CD4-positive, alpha-beta memory T cell (primary cell): ENCODE data around the gene SRPX2. TPM values are rescaled to one million over a fixed set of nuclear protein-coding genes. Genes with fewer than 3 reads are reported as not detected.

Source experiments
- CTCF ChIA-PET: fragments of 350-600 bp; sonication (Branson Sonifier 250); formaldehyde crosslinking; loops from one replicate; lab custom pipeline; 2021; ENCODE audit warnings: inconsistent platforms; ENCODE audit not compliant: partially characterized antibody; lab: Charles Lee
- POLR2A ChIA-PET: fragments of 350-600 bp; sonication (Branson Sonifier 250); formaldehyde crosslinking; loops from one replicate; lab custom pipeline; 2021; ENCODE audit not compliant: partially characterized antibody; lab: Charles Lee
- DNase-seq, 5 donors: peaks; one replicate each; pipeline versions ENCODE4 v3.0.0 to v3.0.0-alpha.2; 2020 to 2022; ENCODE audit warnings: mixed read lengths in 1 of 5
- H3K27ac ChIP-seq: one replicate; pipeline ENCODE4 v1.7.0; 2013; ENCODE audit warnings: low read depth, low read length
- H3K27me3 ChIP-seq: 2 replicates; pipeline ENCODE4 v1.7.0; 2013; ENCODE audit warnings: mild to moderate bottlenecking, low read length, moderate library complexity; ENCODE audit not compliant: insufficient read depth
- H3K36me3 ChIP-seq: 2 replicates; pipeline ENCODE4 v1.7.0; 2013; ENCODE audit warnings: mild to moderate bottlenecking, low read length, moderate library complexity; ENCODE audit not compliant: insufficient read depth
- H3K4me1 ChIP-seq: 2 replicates; pipeline ENCODE4 v1.7.0; 2013; ENCODE audit warnings: mild to moderate bottlenecking, low read length, moderate library complexity; ENCODE audit not compliant: insufficient read depth
- H3K4me3 ChIP-seq, 2 donors: one replicate each; pipeline ENCODE4 v1.7.0; 2013; ENCODE audit warnings: low read length in 2 of 2, mild to moderate bottlenecking in 1 of 2
- H3K9me3 ChIP-seq, 2 donors: one replicate each; pipeline ENCODE4 v1.7.0; 2013; ENCODE audit warnings: low read length in 2 of 2, control low read depth in 1 of 2; ENCODE audit not compliant: control insufficient read depth in 1 of 2
- H3K27ac Mint-ChIP-seq, 7 donors: one replicate each; pipeline ENCODE4 v1.8.0; 2020 to 2021; ENCODE audit warnings: mixed read lengths in 7 of 7, mild to moderate bottlenecking in 6 of 7, inconsistent platforms in 3 of 7, moderate library complexity in 3 of 7
- H3K27me3 Mint-ChIP-seq, 2 donors: one replicate each; pipeline ENCODE4 v1.8.0; 2020 to 2021; ENCODE audit warnings: mixed read lengths in 2 of 2
- H3K36me3 Mint-ChIP-seq, 2 donors: one replicate each; pipeline ENCODE4 v1.8.0; 2020 to 2021; ENCODE audit warnings: mixed read lengths in 2 of 2, inconsistent platforms in 1 of 2, mild to moderate bottlenecking in 1 of 2
- H3K4me1 Mint-ChIP-seq, 4 donors: one replicate each; pipeline ENCODE4 v1.8.0; 2020 to 2021; ENCODE audit warnings: mixed read lengths in 4 of 4, mild to moderate bottlenecking in 1 of 4
- H3K4me3 Mint-ChIP-seq, 8 donors: one replicate each; pipeline ENCODE4 v1.8.0; 2020 to 2021; ENCODE audit warnings: mixed read lengths in 8 of 8, mild to moderate bottlenecking in 7 of 8, moderate library complexity in 6 of 8, inconsistent platforms in 3 of 8
- H3K9me3 Mint-ChIP-seq, 8 donors: one replicate each; pipeline ENCODE4 v1.8.0; 2020 to 2021; ENCODE audit warnings: mixed read lengths in 8 of 8, mild to moderate bottlenecking in 5 of 8, inconsistent platforms in 3 of 8, moderate library complexity in 1 of 8
- intact Hi-C: fragments of 100-400 bp; cut with micrococcal nuclease; formaldehyde crosslinking; loops from one replicate; pipeline ENCODE4 v1.15.1; 2023
- polyA plus RNA-seq, 2 donors: library from polyadenylated mRNA; unstranded; fragments of 300-500 nt; fragmentation: Illumina TruSeq; gene quantifications; one replicate each; pipeline ENCODE4 v1.2.3, GENCODE V29; 2021
- total RNA-seq, 2 experiments: library from RNA; stranded (reverse); gene quantifications; one replicate each; pipeline ENCODE4 v1.2.3, GENCODE V29; 2021

SRPX2 gene
- total and polyA plus RNA-seq, 4 experiments from 2014 or later, result not detected

DNA sequence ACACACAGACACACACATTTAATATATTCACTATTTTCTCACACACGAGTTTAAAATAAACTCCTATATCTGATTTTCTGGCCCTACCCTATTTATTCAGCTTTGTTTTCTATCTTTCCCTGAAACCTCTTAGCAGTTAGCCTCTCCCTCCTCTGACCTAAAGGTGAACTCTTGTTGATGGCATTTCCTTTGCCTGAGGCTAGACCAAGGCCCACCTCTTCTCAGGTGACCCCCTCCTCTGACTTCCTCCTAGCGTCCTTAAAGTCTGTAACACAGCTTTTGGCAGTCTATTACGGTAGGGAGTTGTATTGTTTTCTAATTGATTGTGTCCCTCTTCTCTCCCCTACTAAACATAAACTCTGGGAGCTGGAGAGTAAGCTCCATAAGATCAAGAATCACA is 1.7 kb upstream of the SRPX2 start:
- DNase-seq, result no peak
- H3K36me3 ChIP-seq, result no peaks in the 10 kb centered on the region
- POLR2A ChIA-PET, result no interaction called here
- peak overlapping the region in 1 of 7 donors; percentile 32 for H3K27ac Mint-ChIP-seq
- H3K4me1 Mint-ChIP-seq, result peaks cover 0 to under 1% (median 0%) of the 10 kb centered on the region in 4 donors
- no peaks in the 10 kb centered on the region for H3K27me3 ChIP-seq
- no peaks in the 10 kb centered on the region for H3K36me3 Mint-ChIP-seq
- no peak overlapping the region for H3K4me3 ChIP-seq
- H3K4me3 Mint-ChIP-seq, result no peak overlapping the region
- H3K9me3 ChIP-seq, result no peaks in the 10 kb centered on the region
- intact Hi-C loops, result no loop called here
- peaks cover 9 to 10% of the 10 kb centered on the region in 2 donors for H3K27me3 Mint-ChIP-seq
- H3K4me1 ChIP-seq, result peaks cover under 1% of the 10 kb centered on the region
- no peak overlapping the region for H3K27ac ChIP-seq
- H3K9me3 Mint-ChIP-seq, result no peaks in the 10 kb centered on the region
- CTCF ChIA-PET, result no interaction called here

DNA sequence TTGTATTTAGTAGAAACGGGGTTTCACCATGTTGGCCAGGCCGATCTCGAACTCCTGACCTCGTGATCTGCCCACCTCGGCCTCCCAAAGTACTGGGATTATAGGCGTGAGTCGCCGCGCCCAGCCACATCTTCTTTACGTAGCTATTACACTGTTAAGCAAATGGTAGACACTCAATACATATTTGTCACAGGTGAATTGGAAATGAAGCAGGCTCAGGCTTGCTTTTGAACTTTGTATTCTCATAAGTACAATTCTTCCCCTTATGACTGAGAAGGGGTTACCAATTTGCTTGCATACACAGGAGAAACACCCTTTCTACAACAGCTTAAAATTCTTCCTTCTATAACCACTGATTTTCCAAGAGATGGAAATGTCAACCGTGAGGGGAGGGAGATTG is 787 bp upstream of the SRPX2 start:
- no peaks in the 10 kb centered on the region for H3K36me3 ChIP-seq
- POLR2A ChIA-PET, result no interaction called here
- no peaks in the 10 kb centered on the region for H3K4me1 ChIP-seq
- H3K9me3 ChIP-seq, result no peaks in the 10 kb centered on the region
- Mint-ChIP-seq H3K36me3 (no peaks in the 10 kb centered on the region), H3K27me3 (peaks cover 9 to 10% of the 10 kb centered on the region in 2 donors), H3K4me1 (no peaks in the 10 kb centered on the region), H3K9me3 (no peaks in the 10 kb centered on the region), H3K4me3 (no peak overlapping the region), H3K27ac (no peak overlapping the region)
- no peaks in the 10 kb centered on the region for H3K27me3 ChIP-seq
- no peak overlapping the region for H3K27ac ChIP-seq
- DNase-seq, result no peak
- CTCF ChIA-PET, result no interaction called here
- intact Hi-C loops, result no loop called here
- H3K4me3 ChIP-seq, result no peak overlapping the region

GRCh38 chrX:100645106-100645505 is 1.1 kb downstream of the SRPX2 start:
- CTCF ChIA-PET, result no interaction called here
- H3K27ac Mint-ChIP-seq, result no peak overlapping the region
- POLR2A ChIA-PET, result no interaction called here

GRCh38 chrX:100647095-100647494 is 3.1 kb downstream of the SRPX2 start:
- CTCF ChIA-PET, result no interaction called here

More at GRCh38 chrX:100645106-100645505, 1.1 kb downstream of the SRPX2 start:
- Histone ChIP-seq H3K9me3 (no peaks in the 10 kb centered on the region), H3K4me1 (no peaks in the 10 kb centered on the region), H3K27me3 (no peaks in the 10 kb centered on the region), H3K27ac (no peak overlapping the region), H3K4me3 (no peak overlapping the region), H3K36me3 (no peaks in the 10 kb centered on the region)
- no peaks in the 10 kb centered on the region for H3K36me3 Mint-ChIP-seq
- no peak for DNase-seq
- no peaks in the 10 kb centered on the region for H3K9me3 Mint-ChIP-seq
- intact Hi-C loops, result no loop called here
- H3K27me3 Mint-ChIP-seq, result peaks cover 9 to 10% of the 10 kb centered on the region in 2 donors
- H3K4me3 Mint-ChIP-seq, result no peak overlapping the region
- H3K4me1 Mint-ChIP-seq, result no peaks in the 10 kb centered on the region

GRCh38 chrX:100647739-100648138 is 3.7 kb downstream of the SRPX2 start:
- Histone ChIP-seq H3K4me1 (no peaks in the 10 kb centered on the region), H3K36me3 (no peaks in the 10 kb centered on the region), H3K27ac (no peak overlapping the region), H3K27me3 (no peaks in the 10 kb centered on the region), H3K4me3 (no peak overlapping the region), H3K9me3 (no peaks in the 10 kb centered on the region)
- Mint-ChIP-seq H3K4me1 (no peaks in the 10 kb centered on the region), H3K36me3 (no peaks in the 10 kb centered on the region), H3K27me3 (peaks cover 4 to 6% of the 10 kb centered on the region in 2 donors), H3K4me3 (no peak overlapping the region), H3K9me3 (no peaks in the 10 kb centered on the region), H3K27ac (no peak overlapping the region)
- ChIA-PET POLR2A (no interaction called here), CTCF (no interaction called here)
- DNase-seq, result no peak
- intact Hi-C loops, result no loop called here

More at GRCh38 chrX:100647095-100647494, 3.1 kb downstream of the SRPX2 start:
- intact Hi-C loops, result no loop called here
- DNase-seq, result no peak
- Mint-ChIP-seq H3K36me3 (no peaks in the 10 kb centered on the region), H3K9me3 (no peaks in the 10 kb centered on the region), H3K4me3 (no peak overlapping the region), H3K27me3 (peaks cover 6 to 8% of the 10 kb centered on the region in 2 donors), H3K4me1 (no peaks in the 10 kb centered on the region), H3K27ac (no peak overlapping the region)
- no peaks in the 10 kb centered on the region for H3K27me3 ChIP-seq
- POLR2A ChIA-PET, result no interaction called here
- no peaks in the 10 kb centered on the region for H3K9me3 ChIP-seq
- H3K4me3 ChIP-seq, result no peak overlapping the region
- no peaks in the 10 kb centered on the region for H3K4me1 ChIP-seq
- H3K36me3 ChIP-seq, result no peaks in the 10 kb centered on the region
- no peak overlapping the region for H3K27ac ChIP-seq

- Histone ChIP-seq H3K4me1 (no peaks in the 10 kb centered on the region), H3K9me3 (no peaks in the 10 kb centered on the region), H3K36me3 (no peaks in the 10 kb centered on the region), H3K4me3 (no peak overlapping the region), H3K27ac (no peak overlapping the region), H3K27me3 (no peaks in the 10 kb centered on the region)
- H3K4me1 Mint-ChIP-seq, result no peaks in the 10 kb centered on the region
- H3K27me3 Mint-ChIP-seq, result peaks cover 3 to 9% of the 10 kb centered on the region in 2 donors
- CTCF ChIA-PET, result no interaction called here
- no peaks in the 10 kb centered on the region for H3K9me3 Mint-ChIP-seq
- POLR2A ChIA-PET, result no interaction called here
- no peak overlapping the region for H3K4me3 Mint-ChIP-seq
- H3K27ac Mint-ChIP-seq, result no peak overlapping the region
- intact Hi-C loops, result no loop called here
- no peak for DNase-seq
- H3K36me3 Mint-ChIP-seq, result no peaks in the 10 kb centered on the region
Measured at GRCh38 chrX:100648458-100649417, 4.7 kb downstream of the SRPX2 start.

- ChIA-PET CTCF (no interaction called here), POLR2A (no interaction called here)
- Histone ChIP-seq H3K4me1 (no peaks in the 10 kb centered on the region), H3K27ac (no peak overlapping the region), H3K27me3 (no peaks in the 10 kb centered on the region), H3K9me3 (no peaks in the 10 kb centered on the region), H3K36me3 (no peaks in the 10 kb centered on the region), H3K4me3 (no peak overlapping the region)
- Mint-ChIP-seq H3K27me3 (peaks cover 2 to 9% of the 10 kb centered on the region in 2 donors), H3K36me3 (no peaks in the 10 kb centered on the region), H3K27ac (no peak overlapping the region), H3K9me3 (no peaks in the 10 kb centered on the region), H3K4me1 (no peaks in the 10 kb centered on the region), H3K4me3 (no peak overlapping the region)
- DNase-seq, result no peak
- intact Hi-C loops, result no loop called here
Measured at GRCh38 chrX:100649550-100650356, 5.8 kb downstream of the SRPX2 start.
